Measurements from ENCODE around the gene FBXL16. TPM values are rescaled to one million over a fixed set of nuclear protein-coding genes. Genes with fewer than 3 reads are reported as not detected.

The FBXL16 gene
- polyA plus RNA-seq, 1 donor from 2014 or later, result 3.4 TPM

- H3F3A ChIP-seq (ENCODE audit: insufficient read depth, low read length, poor library complexity, severe bottlenecking), result no peaks in the 10 kb centered on the region
- H4K20me1 ChIP-seq (ENCODE audit: insufficient read depth), result peaks cover 6% of the 10 kb centered on the region
- TF ChIP-seq EP300 (conservative IDR thresholded peaks at IDR 0.05; ENCODE audit: poor library complexity, severe bottlenecking), result no peak
- no peak for TF ChIP-seq RAD21 (conservative IDR thresholded peaks at IDR 0.05)
- no peak for TF ChIP-seq SMC3 (conservative IDR thresholded peaks at IDR 0.05; ENCODE audit: poor library complexity)
- TF ChIP-seq EZH2 (IDR thresholded peaks at IDR 0.05; ENCODE audit: borderline replicate concordance, insufficient read depth, low read length, poor library complexity, severe bottlenecking), result no peak
- TF ChIP-seq TAF1 (IDR thresholded peaks at IDR 0.05; ENCODE audit: low read depth), result no peak
- no peak for TF ChIP-seq POLR2AphosphoS5 (IDR thresholded peaks at IDR 0.05)
- no peak for TF ChIP-seq CTCF (IDR thresholded peaks at IDR 0.05; ENCODE audit: poor library complexity, severe bottlenecking)
- no peak for TF ChIP-seq MXI1 (conservative IDR thresholded peaks at IDR 0.05; ENCODE audit: poor library complexity, severe bottlenecking)
- no peak for TF ChIP-seq REST (IDR thresholded peaks at IDR 0.05; ENCODE audit: borderline replicate concordance)
- H3K9me2 ChIP-seq (ENCODE audit: insufficient read depth, low read length), result no peaks in the 10 kb centered on the region
- no peak overlapping the region for H3K27ac ChIP-seq (ENCODE audit: low read length)
- peak overlapping the region; percentile 70 for H3K4me3 ChIP-seq (ENCODE audit: low read length)
- no peaks in the 10 kb centered on the region for H3K36me3 ChIP-seq (ENCODE audit: insufficient read depth, low read length)
- H3K4me2 ChIP-seq (ENCODE audit: low read length), result peak overlapping the region; percentile 93
- peak overlapping the region; percentile 74 for H3K9ac ChIP-seq (ENCODE audit: low read length)
- no peaks in the 10 kb centered on the region for H3K9me3 ChIP-seq (ENCODE audit: low read length)
- peaks cover 20% of the 10 kb centered on the region for H3K79me2 ChIP-seq (replicated peaks; ENCODE audit: insufficient read depth, low read length)
- H3K27me3 ChIP-seq (ENCODE audit: insufficient read depth, low read depth, low read length), result no peaks in the 10 kb centered on the region
- H2AFZ ChIP-seq (ENCODE audit: low read depth, low read length), result no peak overlapping the region
These were observed 24.4 kb downstream of the FBXL16 start for GRCh38 chr16:680967-681745.

GRCh38 chr16:680625-680945 lies 25.0 kb downstream of the FBXL16 start:
- peak overlapping the region; percentile 74 for H3K9ac ChIP-seq (ENCODE audit: low read length)
- H3K9me3 ChIP-seq (ENCODE audit: low read length), result no peaks in the 10 kb centered on the region
- no peaks in the 10 kb centered on the region for H3K27me3 ChIP-seq (ENCODE audit: insufficient read depth, low read depth, low read length)
- TF ChIP-seq EZH2 (IDR thresholded peaks at IDR 0.05; ENCODE audit: borderline replicate concordance, insufficient read depth, low read length, poor library complexity, severe bottlenecking) (no peak), REST (IDR thresholded peaks at IDR 0.05; ENCODE audit: borderline replicate concordance) (no peak), SMC3 (conservative IDR thresholded peaks at IDR 0.05; ENCODE audit: poor library complexity) (no peak), TAF1 (IDR thresholded peaks at IDR 0.05; ENCODE audit: low read depth) (no peak), CTCF (IDR thresholded peaks at IDR 0.05; ENCODE audit: poor library complexity, severe bottlenecking) (no peak), RAD21 (conservative IDR thresholded peaks at IDR 0.05) (no peak), POLR2AphosphoS5 (IDR thresholded peaks at IDR 0.05) (no peak), MXI1 (conservative IDR thresholded peaks at IDR 0.05; ENCODE audit: poor library complexity, severe bottlenecking) (no peak), EP300 (conservative IDR thresholded peaks at IDR 0.05; ENCODE audit: poor library complexity, severe bottlenecking) (no peak)
- no peaks in the 10 kb centered on the region for H3K9me2 ChIP-seq (ENCODE audit: insufficient read depth, low read length)
- H4K20me1 ChIP-seq (ENCODE audit: insufficient read depth), result peaks cover 6% of the 10 kb centered on the region
- no peak overlapping the region for H2AFZ ChIP-seq (ENCODE audit: low read depth, low read length)
- H3K4me3 ChIP-seq (ENCODE audit: low read length), result peak overlapping the region; percentile 70
- peak overlapping the region; percentile 93 for H3K4me2 ChIP-seq (ENCODE audit: low read length)
- H3K79me2 ChIP-seq (replicated peaks; ENCODE audit: insufficient read depth, low read length), result peaks cover 20% of the 10 kb centered on the region
- H3K36me3 ChIP-seq (ENCODE audit: insufficient read depth, low read length), result no peaks in the 10 kb centered on the region
- no peaks in the 10 kb centered on the region for H3F3A ChIP-seq (ENCODE audit: insufficient read depth, low read length, poor library complexity, severe bottlenecking)
- no peak overlapping the region for H3K27ac ChIP-seq (ENCODE audit: low read length)
